ENCODE results near the gene TST. TPM values are rescaled to one million over a fixed set of nuclear protein-coding genes. Genes with fewer than 3 reads are reported as not detected.
A peak's percentile ranks its signal among the peaks of the same experiment; 100 is the strongest.

The TST gene
- total RNA-seq, 1 experiment from 2014 or later: 45.7 TPM

DNA sequence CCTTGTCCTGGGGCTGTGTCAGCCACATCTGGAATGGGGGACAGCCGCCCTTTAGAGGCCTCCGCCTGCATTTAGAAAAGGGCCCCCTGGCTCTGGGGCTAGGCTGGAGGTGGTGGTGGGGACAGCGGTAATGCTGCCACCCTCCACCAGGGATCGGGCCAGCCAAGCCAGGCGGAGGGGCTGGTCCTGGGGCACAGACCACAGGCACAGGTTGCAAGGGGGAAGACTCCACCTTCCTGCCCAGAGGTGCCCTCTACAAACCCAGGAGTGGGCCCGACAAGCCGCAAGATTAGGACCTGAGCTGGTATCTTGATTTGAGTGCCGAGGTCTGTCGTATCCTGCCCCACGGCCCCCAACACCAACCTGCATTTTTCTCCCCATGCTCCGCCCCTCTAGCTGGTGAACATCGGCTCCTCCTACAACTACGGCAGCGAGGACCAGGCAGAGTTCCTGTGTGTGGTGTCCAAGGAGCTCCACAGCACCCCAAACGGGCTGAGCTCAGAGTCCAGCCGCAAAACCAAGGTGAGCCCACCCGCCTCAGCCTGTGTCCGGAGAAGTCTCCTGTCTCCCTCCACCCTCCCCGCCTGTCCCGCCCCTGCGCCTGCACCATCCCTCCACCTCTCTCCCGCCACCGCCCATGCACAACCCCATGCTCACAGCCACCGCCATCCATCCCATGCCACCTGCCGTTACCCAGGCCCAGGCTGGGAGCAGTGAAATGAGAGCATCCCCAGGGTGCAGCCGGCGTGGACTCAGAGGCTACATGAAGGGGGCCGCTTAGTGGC lies 39.9 kb upstream of the TST start:
- peak; percentile 77 for DNase-seq
- no peaks in the 10 kb centered on the region for H3K27me3 ChIP-seq (ENCODE audit: control insufficient read depth, insufficient read depth, low read length)
- H3K4me3 ChIP-seq (ENCODE audit: insufficient read depth, low read depth, low read length): no peak overlapping the region
- peaks cover 4% of the 10 kb centered on the region for H3K36me3 ChIP-seq (replicated peaks; ENCODE audit: control insufficient read depth, insufficient read depth, low read length)

DNA sequence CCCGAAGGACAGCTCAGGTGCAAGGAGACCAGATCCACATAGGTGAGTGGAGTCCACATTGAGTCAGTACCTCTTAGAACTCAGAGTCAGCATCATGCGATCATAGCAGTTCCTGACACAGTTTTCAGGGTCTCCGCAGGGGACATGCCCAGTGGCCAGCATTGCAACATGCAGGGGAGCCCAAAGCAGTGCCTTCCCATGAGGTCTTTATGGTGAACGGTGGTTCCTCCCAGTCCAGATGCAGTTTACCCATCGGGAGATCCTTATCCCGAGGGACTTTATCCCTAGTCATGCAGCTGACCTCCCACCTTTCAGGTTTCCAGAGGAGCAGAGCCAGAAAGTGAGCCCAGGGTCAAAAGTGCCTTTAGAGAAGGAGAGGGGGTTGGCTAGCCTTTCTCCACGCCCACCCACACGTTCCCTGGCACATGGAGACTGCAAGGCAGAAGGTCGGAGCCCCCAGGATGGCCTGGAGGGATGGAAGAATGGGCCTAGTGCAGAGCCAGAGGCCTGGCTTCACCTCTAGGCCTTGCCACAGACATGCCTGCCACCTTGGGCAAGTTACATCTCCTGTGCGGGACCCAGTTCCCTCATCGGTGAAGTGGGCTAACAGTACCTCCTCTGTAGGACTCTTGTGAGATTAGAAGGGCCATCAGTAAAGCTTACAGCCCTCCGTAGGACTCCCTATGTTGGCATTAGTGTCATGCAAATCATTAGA lies 38.7 kb upstream of the TST start:
- H3K36me3 ChIP-seq (replicated peaks; ENCODE audit: control insufficient read depth, insufficient read depth, low read length): peaks cover 4% of the 10 kb centered on the region
- H3K4me3 ChIP-seq (ENCODE audit: insufficient read depth, low read depth, low read length): no peak overlapping the region
- H3K27me3 ChIP-seq (ENCODE audit: control insufficient read depth, insufficient read depth, low read length): no peaks in the 10 kb centered on the region
- no peak for DNase-seq

DNA sequence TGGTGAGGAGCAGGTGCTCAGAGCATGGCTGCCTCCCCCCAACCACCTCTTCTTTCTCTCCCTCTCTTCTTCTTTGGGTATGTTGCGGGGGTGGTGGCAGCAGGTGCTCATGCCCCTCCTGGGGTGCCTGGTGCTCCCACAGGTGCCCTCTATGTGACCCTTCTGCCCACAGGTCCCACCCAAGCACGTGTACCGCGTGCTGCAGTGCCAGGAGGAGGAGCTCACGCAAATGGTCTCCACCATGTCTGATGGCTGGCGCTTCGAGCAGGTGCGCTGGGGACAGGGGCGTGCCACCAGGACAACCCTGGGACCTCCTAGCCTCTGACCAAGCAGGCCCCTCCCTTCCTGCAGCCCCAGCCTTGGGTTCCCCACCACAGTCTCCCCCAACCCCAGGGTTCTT lies 38.0 kb upstream of the TST start:
- Histone ChIP-seq H3K27me3 (ENCODE audit: control insufficient read depth, insufficient read depth, low read length) (peaks cover under 1% of the 10 kb centered on the region; the same call in 1 of the 2 replicates), H3K36me3 (replicated peaks; ENCODE audit: control insufficient read depth, insufficient read depth, low read length) (peaks cover 4% of the 10 kb centered on the region), H3K4me3 (ENCODE audit: insufficient read depth, low read depth, low read length) (no peak overlapping the region)
- no peak for DNase-seq

DNA sequence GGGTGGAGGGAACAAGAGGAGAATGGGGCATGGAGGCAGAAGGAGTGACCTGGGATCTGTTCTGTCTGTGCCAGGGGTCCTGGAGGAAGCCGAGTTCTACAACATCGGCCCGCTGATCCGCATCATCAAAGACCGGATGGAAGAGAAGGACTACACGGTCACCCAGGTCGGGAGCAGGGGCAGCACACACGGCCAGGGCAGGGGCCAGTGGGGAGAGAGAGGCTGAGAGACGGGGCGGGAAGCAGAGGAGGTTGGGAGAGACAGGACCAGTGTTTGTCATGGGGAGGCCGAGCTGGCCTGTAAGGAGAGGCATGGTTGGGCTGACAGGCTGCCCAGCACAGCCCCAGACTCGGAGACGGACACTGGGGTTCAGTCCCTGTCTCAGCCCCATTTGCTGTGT lies 37.0 kb upstream of the TST start:
- Histone ChIP-seq H3K27me3 (ENCODE audit: control insufficient read depth, insufficient read depth, low read length) (peaks cover 2% of the 10 kb centered on the region; the same call in 1 of the 2 replicates), H3K4me3 (ENCODE audit: insufficient read depth, low read depth, low read length) (no peak overlapping the region)
- DNase-seq: no peak

DNA sequence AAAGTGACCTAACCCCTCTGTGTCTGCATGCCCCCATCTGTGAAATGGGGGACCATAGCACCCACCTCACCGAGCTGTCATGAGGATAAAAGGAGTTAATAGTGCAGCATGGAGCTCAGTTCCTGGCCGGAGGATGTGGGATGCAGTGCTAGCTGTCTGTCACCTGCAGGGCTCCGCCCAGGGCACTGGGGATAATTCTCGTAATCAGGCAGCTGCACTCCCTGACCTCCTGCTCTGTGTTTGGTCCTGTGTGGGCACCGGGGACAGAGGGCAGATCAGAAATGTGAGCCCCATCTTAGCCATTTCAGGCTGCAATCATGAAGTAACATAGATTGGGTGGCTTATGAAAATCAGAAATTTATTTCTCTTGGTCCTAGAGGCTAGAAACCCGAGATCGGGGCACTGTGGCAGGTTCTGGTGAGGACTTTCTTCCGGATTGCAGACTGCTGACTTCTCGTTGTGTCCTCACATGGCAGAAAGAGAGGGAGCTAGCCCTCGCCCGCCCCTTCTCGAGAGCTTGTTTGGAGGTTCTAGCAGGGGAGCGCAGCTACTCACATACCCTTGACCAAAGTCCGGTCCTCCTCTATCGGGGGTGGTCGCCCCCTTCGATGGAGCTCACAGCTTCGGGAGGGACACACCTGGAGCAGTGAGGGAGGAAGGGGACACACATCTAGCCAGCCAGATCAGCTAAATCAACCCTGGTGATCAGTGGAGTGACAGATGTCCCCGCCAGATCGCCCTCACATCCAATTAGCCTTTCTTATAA lies 35.5 kb upstream of the TST start:
- Histone ChIP-seq H3K4me3 (ENCODE audit: insufficient read depth, low read depth, low read length) (no peak overlapping the region), H3K27me3 (ENCODE audit: control insufficient read depth, insufficient read depth, low read length) (peaks cover 2% of the 10 kb centered on the region; the same call in 1 of the 2 replicates), H3K36me3 (replicated peaks; ENCODE audit: control insufficient read depth, insufficient read depth, low read length) (peaks cover 4% of the 10 kb centered on the region)
- no peak for DNase-seq

More for the DNA sequence above, 37.0 kb upstream of the TST start:
- peaks cover 4% of the 10 kb centered on the region for H3K36me3 ChIP-seq (replicated peaks; ENCODE audit: control insufficient read depth, insufficient read depth, low read length)

DNA sequence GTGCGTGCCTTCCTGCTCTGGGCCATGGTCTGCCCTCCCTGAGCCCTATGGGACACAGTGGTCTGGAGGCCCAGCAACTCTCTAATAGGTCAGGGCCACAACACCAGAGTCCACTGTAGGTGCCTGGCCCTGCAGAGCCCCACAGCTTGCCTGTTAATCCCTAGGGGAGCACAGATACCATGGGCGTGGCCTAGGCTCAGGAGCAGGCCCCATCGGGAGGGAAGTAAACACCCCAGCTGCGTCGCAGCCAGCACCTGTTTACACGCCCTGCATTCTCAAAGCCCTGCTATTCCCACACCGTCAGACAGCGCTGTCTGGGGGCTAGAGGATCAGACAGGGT lies 34.8 kb upstream of the TST start:
- Histone ChIP-seq H3K36me3 (replicated peaks; ENCODE audit: control insufficient read depth, insufficient read depth, low read length) (peaks cover 4% of the 10 kb centered on the region), H3K4me3 (ENCODE audit: insufficient read depth, low read depth, low read length) (no peak overlapping the region), H3K27me3 (ENCODE audit: control insufficient read depth, insufficient read depth, low read length) (peaks cover 2% of the 10 kb centered on the region; the same call in 1 of the 2 replicates)
- DNase-seq: no peak

DNA sequence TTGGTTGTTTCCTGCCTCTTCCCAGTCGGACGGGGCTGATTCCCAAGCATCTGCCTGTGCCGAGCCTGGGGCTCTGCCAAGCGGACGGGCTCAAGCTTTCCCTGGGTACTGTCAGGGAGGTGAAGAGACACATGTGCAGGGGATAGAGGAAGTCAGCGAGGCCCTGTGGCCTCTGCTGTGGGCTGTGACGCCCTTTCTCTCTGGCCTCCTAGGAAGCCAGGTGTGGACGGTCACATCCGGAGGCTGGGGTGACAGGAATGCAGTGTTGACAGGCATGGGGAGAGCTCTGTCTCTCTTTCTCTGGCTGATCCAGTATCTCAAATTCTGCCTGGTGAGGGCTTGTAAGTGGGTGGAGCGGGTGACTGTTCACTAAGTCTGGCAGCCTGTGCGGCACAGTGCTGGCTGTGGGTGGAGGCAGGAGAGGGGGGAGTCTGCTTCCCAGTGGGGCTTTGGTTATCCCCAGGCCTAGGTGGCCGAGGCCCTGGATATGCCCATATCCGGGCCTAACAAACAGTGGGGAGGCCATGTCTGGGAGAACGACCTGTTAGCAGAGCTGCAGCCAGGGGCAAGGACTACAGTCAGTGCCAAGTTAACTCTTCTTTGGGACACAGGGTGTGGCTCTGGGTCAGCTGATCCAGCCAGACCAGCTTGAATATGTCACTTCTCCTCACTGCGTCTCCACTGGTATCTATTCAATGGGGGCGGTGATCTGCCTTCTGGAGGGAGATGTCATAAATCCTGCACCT lies 34.2 kb upstream of the TST start:
- DNase-seq: no peak
- Histone ChIP-seq H3K4me3 (ENCODE audit: insufficient read depth, low read depth, low read length) (no peak overlapping the region), H3K36me3 (replicated peaks; ENCODE audit: control insufficient read depth, insufficient read depth, low read length) (peaks cover 4% of the 10 kb centered on the region), H3K27me3 (ENCODE audit: control insufficient read depth, insufficient read depth, low read length) (peaks cover 2% of the 10 kb centered on the region; the same call in 1 of the 2 replicates)

DNA sequence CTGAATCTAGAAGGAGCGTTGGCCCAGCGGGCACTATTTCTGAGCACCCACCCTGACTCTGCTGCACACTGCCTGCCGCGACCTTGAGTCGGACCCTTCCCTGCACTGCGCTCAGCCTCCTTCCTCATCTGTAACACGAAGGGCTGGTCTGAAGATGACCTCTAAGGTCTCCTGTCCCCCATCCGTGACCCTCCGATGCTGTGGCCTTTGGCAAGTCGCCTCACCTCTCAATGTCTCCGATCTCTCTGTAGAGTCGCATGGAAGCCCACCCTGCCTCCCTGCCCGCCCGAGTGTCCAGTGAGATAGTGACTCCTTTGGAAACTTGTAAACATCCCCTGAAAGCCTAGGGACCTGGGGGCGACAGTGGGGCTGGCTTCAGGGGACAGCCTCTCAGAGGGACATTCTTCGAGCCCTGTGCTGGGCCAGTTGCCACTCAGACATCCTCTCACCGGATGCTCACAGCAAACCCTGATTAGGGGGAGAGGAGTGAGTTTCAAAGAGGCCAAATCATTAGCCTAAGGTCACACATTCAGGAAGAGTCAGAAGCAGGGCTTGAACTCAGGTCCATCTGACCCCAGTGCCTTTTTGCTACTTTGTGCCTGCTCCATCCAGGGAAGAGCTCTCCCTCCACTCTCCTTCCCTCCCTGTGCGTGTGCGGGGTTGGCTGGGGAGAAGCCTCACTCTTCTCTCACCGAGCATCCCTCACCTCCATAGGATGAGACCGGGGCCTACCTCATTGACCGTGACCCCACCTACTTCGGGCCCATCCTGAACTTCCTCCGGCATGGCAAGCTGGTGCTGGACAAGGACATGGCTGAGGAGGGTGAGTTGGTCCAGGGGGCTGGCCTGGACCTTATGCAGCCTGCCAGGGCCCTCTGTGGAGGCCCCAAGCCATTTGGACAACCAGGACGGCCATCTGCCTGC lies 33.4 kb upstream of the TST start:
- Histone ChIP-seq H3K4me3 (ENCODE audit: insufficient read depth, low read depth, low read length) (peak overlapping the region; percentile 75), H3K27me3 (ENCODE audit: control insufficient read depth, insufficient read depth, low read length) (peaks cover 2% of the 10 kb centered on the region; the same call in 1 of the 2 replicates), H3K36me3 (replicated peaks; ENCODE audit: control insufficient read depth, insufficient read depth, low read length) (peaks cover 4% of the 10 kb centered on the region)
- no peak for DNase-seq

DNA sequence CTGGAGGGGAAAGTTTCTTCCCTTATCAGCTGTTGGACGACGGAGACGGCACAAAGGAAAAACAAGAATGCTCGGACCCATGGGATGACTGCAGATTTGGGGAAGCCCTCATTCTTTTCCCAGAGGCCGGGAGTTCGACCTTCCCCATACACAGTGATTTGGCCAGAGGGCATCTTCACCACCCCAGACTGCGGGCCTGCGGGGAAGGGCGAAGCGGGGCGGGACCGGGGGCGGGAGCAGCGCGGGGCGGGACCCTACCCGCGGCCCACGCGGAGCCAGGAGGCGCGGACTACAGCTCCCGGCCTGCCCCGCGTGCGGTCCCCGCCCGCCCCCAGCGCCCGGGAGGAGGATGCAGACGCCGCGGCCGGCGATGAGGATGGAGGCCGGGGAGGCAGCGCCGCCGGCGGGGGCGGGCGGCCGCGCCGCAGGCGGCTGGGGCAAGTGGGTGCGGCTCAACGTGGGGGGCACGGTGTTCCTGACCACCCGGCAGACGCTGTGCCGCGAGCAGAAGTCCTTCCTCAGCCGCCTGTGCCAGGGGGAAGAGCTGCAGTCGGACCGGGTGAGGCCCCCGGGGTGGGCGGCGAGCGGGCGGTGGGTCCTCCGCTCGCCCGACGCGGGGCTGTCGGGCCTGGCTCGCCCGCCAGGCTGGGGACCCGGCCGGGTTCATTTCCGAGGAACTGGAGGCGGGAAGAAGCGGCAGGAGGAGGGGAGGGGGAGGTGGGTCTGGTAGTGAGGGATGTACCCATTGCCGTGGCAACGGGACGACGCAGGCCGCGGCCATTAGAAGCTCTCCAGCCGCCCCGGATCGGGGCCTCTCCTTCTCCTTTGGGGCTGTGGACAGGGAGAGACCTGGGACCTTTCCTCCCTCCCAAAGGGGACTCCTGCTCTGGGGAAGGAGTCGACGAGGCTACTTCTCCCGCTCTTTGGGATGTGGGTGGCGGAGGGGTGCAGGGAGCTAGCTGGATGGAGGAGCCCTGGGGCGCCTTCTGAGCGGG lies 32.4 kb upstream of the TST start, which contains the start of gene KCTD17:
Gene KCTD17, plus strand, starts transcription at position 352 of the 995 bp plus-strand sequence. Its CDS starts 19 bp downstream, at position 371.
- no peaks in the 10 kb centered on the region for H3K36me3 ChIP-seq (replicated peaks; ENCODE audit: control insufficient read depth, insufficient read depth, low read length)
- peak; percentile 97 for DNase-seq
- peaks cover 2% of the 10 kb centered on the region for H3K27me3 ChIP-seq (ENCODE audit: control insufficient read depth, insufficient read depth, low read length)
- peak within 1 kb of the TSS; percentile 75 for H3K4me3 ChIP-seq (ENCODE audit: insufficient read depth, low read depth, low read length)

DNA sequence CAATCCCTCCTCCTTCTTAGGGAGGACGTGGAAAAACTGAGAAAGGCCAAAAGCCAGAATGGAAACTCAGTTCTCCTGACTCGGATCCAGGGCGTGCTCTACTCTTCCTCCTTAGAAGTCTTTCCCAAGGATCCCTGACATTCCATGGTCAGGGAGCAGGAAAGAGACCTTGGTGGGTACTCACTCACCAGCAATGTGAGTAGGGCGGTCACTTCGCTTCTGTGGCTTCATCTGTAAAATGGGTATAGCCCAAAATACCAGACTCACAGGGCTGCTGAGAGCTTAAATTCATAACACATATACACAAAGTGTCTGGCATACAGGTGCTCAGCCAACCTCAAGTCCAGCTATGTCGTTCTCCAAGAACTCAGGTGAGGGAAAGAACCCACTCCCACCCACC lies 31.7 kb upstream of the TST start:
- no peak overlapping the region for H3K4me3 ChIP-seq (ENCODE audit: insufficient read depth, low read depth, low read length)
- H3K27me3 ChIP-seq (ENCODE audit: control insufficient read depth, insufficient read depth, low read length): peaks cover 2% of the 10 kb centered on the region
- no peak for DNase-seq
- H3K36me3 ChIP-seq (replicated peaks; ENCODE audit: control insufficient read depth, insufficient read depth, low read length): no peaks in the 10 kb centered on the region

DNA sequence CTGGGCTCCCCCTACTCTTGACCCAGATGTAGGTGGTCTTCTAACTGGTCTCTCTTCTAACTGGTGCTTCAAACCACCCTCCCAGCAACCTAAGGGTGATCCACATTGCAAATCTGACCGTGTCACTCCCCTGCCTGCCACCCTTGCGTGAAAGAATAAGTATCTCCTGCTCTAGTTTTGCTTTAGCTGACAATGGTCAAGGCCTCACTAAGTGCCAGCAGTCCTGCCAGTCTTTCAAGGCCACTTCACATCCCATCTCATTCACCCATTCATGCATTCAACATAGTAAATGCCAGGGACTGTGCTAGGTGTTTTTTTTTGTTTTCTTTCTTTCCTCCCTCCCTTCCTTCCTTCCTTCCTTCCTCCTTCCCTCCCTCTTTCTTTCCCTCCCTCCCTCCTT lies 30.0 kb upstream of the TST start:
- Histone ChIP-seq H3K36me3 (replicated peaks; ENCODE audit: control insufficient read depth, insufficient read depth, low read length) (no peaks in the 10 kb centered on the region), H3K27me3 (ENCODE audit: control insufficient read depth, insufficient read depth, low read length) (peaks cover 2% of the 10 kb centered on the region), H3K4me3 (ENCODE audit: insufficient read depth, low read depth, low read length) (no peak overlapping the region)
- no peak for DNase-seq

DNA sequence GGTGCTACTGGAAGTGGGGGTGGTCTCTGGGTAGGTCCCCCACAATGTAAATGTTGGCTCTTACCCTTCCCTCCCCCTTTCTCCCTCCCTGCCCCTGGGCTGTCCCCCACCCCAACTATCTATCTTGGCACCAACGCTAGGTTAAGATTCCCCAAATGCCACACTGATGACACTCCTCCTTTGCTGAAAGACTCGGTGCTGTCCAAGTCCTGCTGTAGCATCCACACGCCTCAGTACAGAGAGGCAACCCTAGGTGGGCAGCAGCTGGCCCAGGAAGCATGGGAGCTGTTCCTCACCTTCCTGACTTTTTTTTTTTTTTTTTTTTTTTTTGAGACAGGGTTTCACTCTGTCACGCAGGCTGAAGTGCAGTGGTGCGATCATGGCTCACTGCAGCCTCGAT lies 28.9 kb upstream of the TST start:
- no peak overlapping the region for H3K4me3 ChIP-seq (ENCODE audit: insufficient read depth, low read depth, low read length)
- H3K27me3 ChIP-seq (ENCODE audit: control insufficient read depth, insufficient read depth, low read length): peaks cover 2% of the 10 kb centered on the region
- H3K36me3 ChIP-seq (replicated peaks; ENCODE audit: control insufficient read depth, insufficient read depth, low read length): no peaks in the 10 kb centered on the region
- DNase-seq: no peak
